Neuron (in vitro differentiated cells): Measurements from ENCODE around the gene LCK.
A peak's percentile ranks its signal among the peaks of the same experiment; 100 is the strongest.

Experiments used
- H2AFZ ChIP-seq: one replicate; pipeline ENCODE4 v1.6.1; 2013; ENCODE audit warnings: low read depth, mild to moderate bottlenecking, inconsistent platforms, low read length, moderate library complexity
- H3K27me3 ChIP-seq: one replicate; pipeline ENCODE4 v1.6.1; 2013; ENCODE audit warnings: low read length; ENCODE audit not compliant: insufficient read depth
- H3K36me3 ChIP-seq: one replicate; pipeline ENCODE4 v1.6.1; 2013; ENCODE audit warnings: low read length; ENCODE audit not compliant: insufficient read depth
- H3K4me1 ChIP-seq: one replicate; pipeline ENCODE4 v1.6.1; 2013; ENCODE audit warnings: low read length; ENCODE audit not compliant: insufficient read depth
- H3K4me3 ChIP-seq: 2 replicates; pipeline ENCODE4 v1.5.1; 2013; ENCODE audit warnings: mild to moderate bottlenecking, low read length, moderate library complexity
- H3K9me3 ChIP-seq: one replicate; pipeline ENCODE4 v1.6.1; 2013; ENCODE audit warnings: low read length

Gene LCK

GRCh38 chr1:32223683-32224082 is 27.4 kb upstream of the LCK start:
- H3K9me3 ChIP-seq: no peaks in the 10 kb centered on the region
- peak overlapping the region; percentile 0 for H3K4me3 ChIP-seq
- peaks cover 47% of the 10 kb centered on the region for H3K36me3 ChIP-seq
- H2AFZ ChIP-seq: no peak overlapping the region
- H3K27me3 ChIP-seq: no peaks in the 10 kb centered on the region
- H3K4me1 ChIP-seq: peaks cover 15% of the 10 kb centered on the region

GRCh38 chr1:32224285-32224684 is 26.8 kb upstream of the LCK start:
- peaks cover 15% of the 10 kb centered on the region for H3K4me1 ChIP-seq
- no peak overlapping the region for H2AFZ ChIP-seq
- no peak overlapping the region for H3K4me3 ChIP-seq
- H3K36me3 ChIP-seq: peaks cover 50% of the 10 kb centered on the region
- no peaks in the 10 kb centered on the region for H3K27me3 ChIP-seq
- no peaks in the 10 kb centered on the region for H3K9me3 ChIP-seq

GRCh38 chr1:32228771-32229170 is 22.3 kb upstream of the LCK start:
- peaks cover 61% of the 10 kb centered on the region for H3K36me3 ChIP-seq
- H3K4me1 ChIP-seq: peaks cover 13% of the 10 kb centered on the region
- no peaks in the 10 kb centered on the region for H3K27me3 ChIP-seq
- H3K4me3 ChIP-seq: no peak overlapping the region
- no peaks in the 10 kb centered on the region for H3K9me3 ChIP-seq
- H2AFZ ChIP-seq: no peak overlapping the region

- Histone ChIP-seq H3K4me1 (peaks cover 13% of the 10 kb centered on the region), H3K27me3 (no peaks in the 10 kb centered on the region), H3K4me3 (no peak overlapping the region), H3K36me3 (peaks cover 41% of the 10 kb centered on the region), H3K9me3 (no peaks in the 10 kb centered on the region), H2AFZ (no peak overlapping the region)
These were observed 19.1 kb upstream of the LCK start for GRCh38 chr1:32231843-32232432.

GRCh38 chr1:32232558-32233304 is 18.3 kb upstream of the LCK start:
- Histone ChIP-seq H3K36me3 (peaks cover 33% of the 10 kb centered on the region), H3K4me1 (peaks cover 13% of the 10 kb centered on the region)

GRCh38 chr1:32234792-32235191 is 16.3 kb upstream of the LCK start:
- H3K9me3 ChIP-seq: no peaks in the 10 kb centered on the region

More at GRCh38 chr1:32232558-32233304, 18.3 kb upstream of the LCK start:
- no peak overlapping the region for H3K4me3 ChIP-seq
- no peak overlapping the region for H2AFZ ChIP-seq
- H3K27me3 ChIP-seq: no peaks in the 10 kb centered on the region
- H3K9me3 ChIP-seq: no peaks in the 10 kb centered on the region

GRCh38 chr1:32239337-32239736 is 11.7 kb upstream of the LCK start:
- no peaks in the 10 kb centered on the region for H3K4me1 ChIP-seq
- no peaks in the 10 kb centered on the region for H3K27me3 ChIP-seq
- H3K9me3 ChIP-seq: no peaks in the 10 kb centered on the region
- H2AFZ ChIP-seq: no peak overlapping the region
- H3K4me3 ChIP-seq: no peak overlapping the region
- no peaks in the 10 kb centered on the region for H3K36me3 ChIP-seq

More at GRCh38 chr1:32234792-32235191, 16.3 kb upstream of the LCK start:
- Histone ChIP-seq H3K36me3 (peaks cover 19% of the 10 kb centered on the region), H2AFZ (no peak overlapping the region), H3K27me3 (no peaks in the 10 kb centered on the region), H3K4me3 (no peak overlapping the region), H3K4me1 (peaks cover 13% of the 10 kb centered on the region)

GRCh38 chr1:32239790-32240139 is 11.3 kb upstream of the LCK start:
- Histone ChIP-seq H3K27me3 (no peaks in the 10 kb centered on the region), H3K36me3 (no peaks in the 10 kb centered on the region), H3K4me1 (no peaks in the 10 kb centered on the region), H2AFZ (no peak overlapping the region), H3K4me3 (no peak overlapping the region), H3K9me3 (no peaks in the 10 kb centered on the region)

GRCh38 chr1:32240140-32240951 is 10.7 kb upstream of the LCK start:
- H3K36me3 ChIP-seq: no peaks in the 10 kb centered on the region
- no peak overlapping the region for H2AFZ ChIP-seq
- no peaks in the 10 kb centered on the region for H3K9me3 ChIP-seq
- H3K4me1 ChIP-seq: no peaks in the 10 kb centered on the region
- H3K27me3 ChIP-seq: no peaks in the 10 kb centered on the region
- no peak overlapping the region for H3K4me3 ChIP-seq

GRCh38 chr1:32241001-32241763 is 9.9 kb upstream of the LCK start:
- Histone ChIP-seq H3K36me3 (no peaks in the 10 kb centered on the region), H3K4me3 (peak overlapping the region; percentile 29), H2AFZ (peak overlapping the region; percentile 15), H3K4me1 (no peaks in the 10 kb centered on the region), H3K9me3 (no peaks in the 10 kb centered on the region), H3K27me3 (no peaks in the 10 kb centered on the region)

GRCh38 chr1:32242341-32242851 is 8.7 kb upstream of the LCK start:
- no peaks in the 10 kb centered on the region for H3K36me3 ChIP-seq
- no peak overlapping the region for H3K4me3 ChIP-seq
- H3K27me3 ChIP-seq: no peaks in the 10 kb centered on the region
- H3K4me1 ChIP-seq: no peaks in the 10 kb centered on the region
- H2AFZ ChIP-seq: no peak overlapping the region
- no peaks in the 10 kb centered on the region for H3K9me3 ChIP-seq

GRCh38 chr1:32246888-32247273 is 4.2 kb upstream of the LCK start, which contains the start of gene FAM167B:
FAM167B (plus strand) TSS chr1:32247222; CDS start chr1:32247422, 200 bp downstream.
- Histone ChIP-seq H3K9me3 (no peaks in the 10 kb centered on the region), H3K27me3 (no peaks in the 10 kb centered on the region), H3K4me1 (peaks cover 13% of the 10 kb centered on the region), H2AFZ (no peak within 1 kb of the TSS), H3K36me3 (no peaks in the 10 kb centered on the region), H3K4me3 (no peak within 1 kb of the TSS)
